Natural killer cell (primary cell): ENCODE data around the gene SLC1A7. TPM values are rescaled to one million over a fixed set of nuclear protein-coding genes. Genes with fewer than 3 reads are reported as not detected.

Experiments
- ATAC-seq, 3 donors: fragments of 150-1000 bp in 2 of 3; fragments of 200-7000 bp in 1 of 3; cut with Tn5 transposase; 1 replicate in 1 of 3; 2 replicates in 2 of 3; pipeline ENCODE4 v1.10.0; 2021; ENCODE audit warnings: mild to moderate bottlenecking in 2 of 3, moderate library complexity in 2 of 3
- DNase-seq, 2 donors: peaks; one replicate each; pipeline versions ENCODE4 v3.0.0 to v3.0.0-alpha.2; 2013 to 2021; ENCODE audit warnings: mixed read lengths in 1 of 2
- H3K27ac ChIP-seq: one replicate; pipeline ENCODE4 v1.5.1; 2013; ENCODE audit warnings: mild to moderate bottlenecking, low read length
- H3K27me3 ChIP-seq: one replicate; pipeline ENCODE4 v1.6.1; 2013; ENCODE audit warnings: low read length; ENCODE audit not compliant: control insufficient read depth, insufficient read depth
- H3K36me3 ChIP-seq: one replicate; pipeline ENCODE4 v1.6.1; 2013; ENCODE audit warnings: low read length; ENCODE audit not compliant: control insufficient read depth, insufficient read depth
- H3K4me1 ChIP-seq: one replicate; pipeline ENCODE4 v1.6.1; 2013; ENCODE audit warnings: low read length; ENCODE audit not compliant: control insufficient read depth, insufficient read depth
- H3K4me3 ChIP-seq: one replicate; pipeline ENCODE4 v1.5.1; 2013; ENCODE audit warnings: low read length
- H3K9me3 ChIP-seq: one replicate; pipeline ENCODE4 v1.6.1; 2013; ENCODE audit warnings: low read length; ENCODE audit not compliant: control insufficient read depth, insufficient read depth
- H3K27ac Mint-ChIP-seq, 2 donors: one replicate each; pipeline ENCODE4 v1.8.0; 2022; ENCODE audit warnings: mild to moderate bottlenecking in 2 of 2, mixed read lengths in 2 of 2, moderate library complexity in 1 of 2
- H3K27me3 Mint-ChIP-seq, 2 donors: one replicate each; pipeline ENCODE4 v1.8.0; 2022; ENCODE audit warnings: low read depth in 2 of 2, mixed read lengths in 2 of 2
- H3K36me3 Mint-ChIP-seq: one replicate; pipeline ENCODE4 v1.8.0; 2022; ENCODE audit warnings: mixed read lengths
- H3K4me1 Mint-ChIP-seq, 2 donors: one replicate each; pipeline ENCODE4 v1.8.0; 2022; ENCODE audit warnings: mixed read lengths in 2 of 2
- H3K4me3 Mint-ChIP-seq: one replicate; pipeline ENCODE4 v1.8.0; 2022; ENCODE audit warnings: mild to moderate bottlenecking, moderate library complexity, mixed read lengths
- H3K9me3 Mint-ChIP-seq, 2 donors: one replicate each; pipeline ENCODE4 v1.8.0; 2022; ENCODE audit warnings: mixed read lengths in 2 of 2
- WGBS: methylation state at CpG from one replicate; pipeline ENCODE4 v1.1.7; 2013; ENCODE audit warnings: missing lambda C conversion rate; ENCODE audit not compliant: insufficient coverage; 5-methylcytosine and 5-hydroxymethylcytosine counted together
- intact Hi-C: fragments of 100-400 bp; cut with micrococcal nuclease; formaldehyde crosslinking; loops from one replicate; pipeline ENCODE4 v1.14.2; 2022
- total RNA-seq, 4 donors: library from RNA; stranded (reverse); fragments of 120-200 nt in 1 of 4; gene quantifications; one replicate each; pipeline versions ENCODE4 v1.2.3 to v1.2.4, GENCODE V29; 2013 to 2022
- TF ChIP-seq, protein P1 (sequence below): fragments of 200-600 bp; IDR thresholded peaks from one replicate; pipeline ENCODE4 v1.8.0; 2022; ENCODE audit warnings: antibody characterized with exemption

The SLC1A7 gene
- total RNA-seq, 3 donors from 2014 or later (not counting 1 experiment from before 2014, with no cell fraction given) = 16.0 to 23.9 (median 20.5) TPM

DNA sequence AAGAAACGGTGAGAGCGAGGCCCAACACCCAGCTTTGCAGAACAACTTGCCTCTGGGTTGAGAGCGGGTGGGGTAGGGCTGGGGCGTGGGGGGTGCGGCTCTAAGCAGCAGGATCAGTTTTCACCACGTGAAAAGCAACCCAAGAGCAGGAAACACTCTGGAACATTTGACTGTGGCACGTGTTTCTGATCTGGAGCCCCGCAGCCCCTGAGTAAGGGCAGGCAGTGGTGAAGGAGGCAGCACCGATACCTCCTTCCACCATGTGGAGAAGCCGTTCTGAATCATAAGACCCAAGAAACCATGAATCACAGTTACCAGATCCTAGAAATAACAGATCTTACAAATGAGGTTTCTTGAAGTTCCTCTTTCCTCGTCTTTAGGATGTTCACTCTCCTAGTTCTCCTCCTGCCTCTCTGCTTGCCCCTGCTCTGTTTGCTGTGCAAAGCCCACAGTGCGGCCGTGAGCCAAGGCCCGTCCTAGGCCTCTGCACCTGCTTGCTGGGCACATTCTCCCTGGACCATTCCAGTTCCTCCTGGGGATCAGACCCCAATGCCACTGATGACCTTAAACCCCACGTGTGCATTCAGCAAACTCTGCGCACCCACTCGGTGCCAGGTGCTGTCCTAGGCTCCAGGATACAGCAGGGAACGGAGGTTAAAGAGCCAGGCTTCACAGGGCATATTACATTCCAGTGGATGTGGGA, 31.9 kb downstream of the SLC1A7 start:
- intact Hi-C loops = no loop called here
- Histone ChIP-seq H3K4me3 (no peak overlapping the region), H3K27ac (no peak overlapping the region), H3K36me3 (no peaks in the 10 kb centered on the region), H3K9me3 (no peaks in the 10 kb centered on the region), H3K4me1 (peaks cover 40% of the 10 kb centered on the region), H3K27me3 (no peaks in the 10 kb centered on the region)
- Mint-ChIP-seq H3K4me3 (no peak overlapping the region), H3K27me3 (no peaks in the 10 kb centered on the region), H3K9me3 (no peaks in the 10 kb centered on the region), H3K4me1 (peaks cover 19 to 43% of the 10 kb centered on the region in 2 donors), H3K27ac (peak overlapping the region in 1 of 2 donors; percentile 82), H3K36me3 (no peaks in the 10 kb centered on the region)
- ATAC-seq (peak in 1 of 3 donors; percentile 13), DNase-seq (no peak)
- TF ChIP-seq, protein P1, sequence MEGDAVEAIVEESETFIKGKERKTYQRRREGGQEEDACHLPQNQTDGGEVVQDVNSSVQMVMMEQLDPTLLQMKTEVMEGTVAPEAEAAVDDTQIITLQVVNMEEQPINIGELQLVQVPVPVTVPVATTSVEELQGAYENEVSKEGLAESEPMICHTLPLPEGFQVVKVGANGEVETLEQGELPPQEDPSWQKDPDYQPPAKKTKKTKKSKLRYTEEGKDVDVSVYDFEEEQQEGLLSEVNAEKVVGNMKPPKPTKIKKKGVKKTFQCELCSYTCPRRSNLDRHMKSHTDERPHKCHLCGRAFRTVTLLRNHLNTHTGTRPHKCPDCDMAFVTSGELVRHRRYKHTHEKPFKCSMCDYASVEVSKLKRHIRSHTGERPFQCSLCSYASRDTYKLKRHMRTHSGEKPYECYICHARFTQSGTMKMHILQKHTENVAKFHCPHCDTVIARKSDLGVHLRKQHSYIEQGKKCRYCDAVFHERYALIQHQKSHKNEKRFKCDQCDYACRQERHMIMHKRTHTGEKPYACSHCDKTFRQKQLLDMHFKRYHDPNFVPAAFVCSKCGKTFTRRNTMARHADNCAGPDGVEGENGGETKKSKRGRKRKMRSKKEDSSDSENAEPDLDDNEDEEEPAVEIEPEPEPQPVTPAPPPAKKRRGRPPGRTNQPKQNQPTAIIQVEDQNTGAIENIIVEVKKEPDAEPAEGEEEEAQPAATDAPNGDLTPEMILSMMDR = no peak
- 44% methylated on average over 18 of the region's 18 CpGs for WGBS

DNA sequence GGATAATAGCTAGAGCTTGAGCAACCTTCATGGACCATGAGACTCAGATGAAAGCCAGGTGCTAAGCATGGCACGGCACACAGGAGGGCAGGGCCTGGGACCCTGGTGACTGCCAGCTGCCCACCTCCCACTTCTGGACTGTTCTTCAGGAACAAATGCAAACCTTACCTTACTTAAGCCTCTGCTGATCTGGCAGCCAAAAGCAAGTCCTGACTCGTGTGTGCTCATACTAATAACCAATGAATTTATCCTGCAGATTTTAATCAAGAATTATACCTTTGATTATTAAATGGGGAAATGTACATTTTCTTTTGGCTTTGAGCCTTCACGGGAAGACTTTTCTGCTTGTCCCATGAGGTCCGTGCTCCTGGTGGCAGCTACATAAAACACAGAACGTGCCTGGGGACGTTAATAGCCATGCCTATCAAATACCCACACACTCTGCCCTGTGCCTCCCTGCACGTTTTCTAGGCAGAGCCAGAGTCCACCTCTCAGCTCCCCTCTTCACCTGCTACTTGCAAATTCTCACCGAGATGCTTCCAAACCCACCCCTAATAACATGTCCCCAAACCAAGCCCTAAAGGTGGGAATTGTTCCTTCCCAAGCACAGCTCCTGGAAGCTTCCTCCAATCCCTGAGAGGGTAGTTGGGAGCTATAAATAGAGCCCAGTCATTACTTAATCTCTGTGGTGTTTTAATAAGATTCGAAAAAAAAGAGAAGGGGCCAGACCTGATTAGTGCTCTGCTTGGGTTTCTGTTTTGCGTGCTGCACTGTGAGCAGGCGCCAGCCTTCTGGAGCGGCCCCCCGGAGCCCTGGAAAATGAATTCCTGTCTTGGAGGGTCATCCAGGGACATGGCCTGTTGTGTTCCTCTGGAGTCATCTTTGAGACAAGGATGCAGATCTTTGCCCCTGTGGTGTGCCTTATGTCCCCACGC, 33.5 kb downstream of the SLC1A7 start:
- peak overlapping the region in 1 of 2 donors; percentile 75 for H3K27ac Mint-ChIP-seq
- WGBS = 87% methylated on average over 14 of the region's 14 CpGs
- intact Hi-C loops = loop anchor here (5.0 kb wide), 1 partner anchor 73 kb away; no protein-coding TSS in a partner anchor

DNA sequence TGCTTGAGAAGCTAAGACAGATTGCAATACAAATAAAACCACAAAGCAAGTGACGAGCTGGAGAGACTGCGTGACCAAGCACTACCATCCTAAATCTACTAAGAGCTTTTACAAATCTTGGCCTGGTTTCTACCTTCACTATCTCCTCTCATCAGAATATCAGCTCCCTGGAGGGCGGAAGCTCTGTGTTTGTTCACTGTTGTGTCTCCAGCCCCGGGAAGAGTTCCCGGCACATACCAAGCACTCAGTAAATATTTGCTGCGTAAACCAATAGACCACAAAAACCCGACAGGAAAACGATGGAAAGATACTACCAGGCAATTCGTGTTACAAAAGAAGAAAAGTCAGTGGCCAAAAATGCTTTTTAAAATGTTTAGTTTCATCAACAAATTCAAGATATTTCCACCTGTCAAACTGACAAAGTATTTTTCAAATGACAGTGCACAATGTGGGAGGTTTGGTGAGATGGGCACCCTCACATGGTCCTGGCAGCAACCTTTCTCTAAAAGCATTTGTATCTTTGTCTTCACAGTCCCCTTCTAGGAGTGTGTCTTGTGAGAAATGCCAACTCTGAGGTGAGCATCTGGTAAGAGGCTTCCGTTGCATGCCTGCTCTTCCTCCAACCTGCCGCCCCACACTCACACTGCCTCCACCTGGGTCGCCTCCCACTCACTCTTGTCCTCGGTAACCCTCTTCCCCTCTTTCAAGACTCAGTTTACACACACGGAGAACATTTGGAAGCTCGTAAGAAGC, 34.7 kb downstream of the SLC1A7 start:
- no peaks in the 10 kb centered on the region for H3K9me3 ChIP-seq
- Mint-ChIP-seq H3K9me3 (no peaks in the 10 kb centered on the region), H3K4me3 (peak overlapping the region; percentile 69), H3K36me3 (no peaks in the 10 kb centered on the region), H3K4me1 (peaks cover 29 to 58% of the 10 kb centered on the region in 2 donors), H3K27ac (peak overlapping the region; percentile 27 to 90), H3K27me3 (no peaks in the 10 kb centered on the region)
- H3K27me3 ChIP-seq = no peaks in the 10 kb centered on the region
- WGBS = 57% methylated on average over 15 of the region's 15 CpGs
- intact Hi-C loops = loop anchor here (2.0 to 5.0 kb wide), 2 partner anchors 29 to 75 kb away; no protein-coding TSS in a partner anchor
- H3K36me3 ChIP-seq = no peaks in the 10 kb centered on the region
- peak in 1 of 2 donors; percentile 13 for DNase-seq
- H3K4me1 ChIP-seq = peaks cover 47% of the 10 kb centered on the region
- TF ChIP-seq, protein P1 = no peak
- ATAC-seq = no peak
- peak overlapping the region; percentile 20 for H3K27ac ChIP-seq
- H3K4me3 ChIP-seq = no peak overlapping the region

More for the DNA sequence above, 33.5 kb downstream of the SLC1A7 start:
- H3K4me3 ChIP-seq = no peak overlapping the region
- peaks cover 45% of the 10 kb centered on the region for H3K4me1 ChIP-seq
- no peaks in the 10 kb centered on the region for H3K36me3 Mint-ChIP-seq
- H3K27me3 Mint-ChIP-seq = no peaks in the 10 kb centered on the region
- TF ChIP-seq, protein P1 = no peak
- ATAC-seq (no peak), DNase-seq (no peak)
- H3K4me3 Mint-ChIP-seq = no peak overlapping the region
- H3K9me3 Mint-ChIP-seq = no peaks in the 10 kb centered on the region
- no peak overlapping the region for H3K27ac ChIP-seq
- no peaks in the 10 kb centered on the region for H3K9me3 ChIP-seq
- no peaks in the 10 kb centered on the region for H3K27me3 ChIP-seq
- no peaks in the 10 kb centered on the region for H3K36me3 ChIP-seq
- peaks cover 27 to 53% of the 10 kb centered on the region in 2 donors for H3K4me1 Mint-ChIP-seq
